ENCODE results near the gene GLB1L3. TPM values are rescaled to one million over a fixed set of nuclear protein-coding genes. Genes with fewer than 3 reads are reported as not detected.

The GLB1L3 gene
- total RNA-seq, 1 experiment from 2014 or later = not detected

DNA sequence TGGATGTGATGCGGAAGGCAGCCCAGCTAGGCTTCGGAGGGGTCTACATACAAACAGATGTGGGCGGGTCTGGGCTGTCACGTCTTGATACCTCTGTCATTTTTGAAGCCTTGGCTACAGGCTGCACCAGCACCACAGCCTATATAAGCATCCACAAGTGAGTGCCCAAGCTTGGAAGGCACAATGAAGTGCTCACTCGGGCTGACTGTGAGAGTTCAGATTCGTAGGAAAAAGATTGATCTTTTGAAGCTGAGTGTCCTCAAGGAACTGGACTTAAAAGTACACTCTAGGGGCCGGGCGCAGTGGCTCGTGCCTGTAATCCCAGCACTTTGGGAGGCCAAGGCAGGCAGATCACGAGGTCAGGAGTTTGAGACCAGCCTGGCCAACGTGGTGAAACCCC is 19.1 kb upstream of the GLB1L3 start:
- CTCF ChIA-PET = no interaction called here
- no peaks in the 10 kb centered on the region for H3K27me3 Mint-ChIP-seq (ENCODE audit: unreplicated experiment)

DNA sequence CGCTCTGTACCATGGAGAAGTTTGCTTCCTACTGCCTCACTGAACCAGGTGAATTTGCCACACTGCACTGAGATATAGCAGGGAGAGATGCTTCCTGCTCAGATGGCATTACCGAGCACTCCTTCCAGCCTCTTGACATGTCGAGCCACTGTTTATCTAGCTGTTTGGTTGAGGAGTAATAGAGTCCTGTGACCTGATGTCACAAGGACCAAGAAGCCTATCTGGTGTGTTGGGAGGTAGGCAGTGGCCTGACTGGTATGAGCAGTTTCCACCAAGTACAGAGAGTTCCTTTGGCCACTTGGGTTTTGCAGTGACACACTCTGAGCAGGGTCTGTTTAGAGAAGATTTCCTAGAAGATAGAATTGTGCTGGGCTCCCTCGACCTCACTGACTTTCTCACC is 17.6 kb upstream of the GLB1L3 start:
- Mint-ChIP-seq H3K9me3 (ENCODE audit: low read depth, unreplicated experiment) (no peaks in the 10 kb centered on the region), H3K4me1 (ENCODE audit: low read depth, unreplicated experiment) (no peaks in the 10 kb centered on the region), H3K4me3 (ENCODE audit: low read depth, unreplicated experiment) (no peak overlapping the region), H3K36me3 (ENCODE audit: insufficient read depth, unreplicated experiment) (peaks cover 9% of the 10 kb centered on the region), H3K27ac (ENCODE audit: unreplicated experiment) (no peak overlapping the region), H3K27me3 (ENCODE audit: unreplicated experiment) (no peaks in the 10 kb centered on the region)
- CTCF ChIA-PET = no interaction called here
- TF ChIP-seq, protein P1, sequence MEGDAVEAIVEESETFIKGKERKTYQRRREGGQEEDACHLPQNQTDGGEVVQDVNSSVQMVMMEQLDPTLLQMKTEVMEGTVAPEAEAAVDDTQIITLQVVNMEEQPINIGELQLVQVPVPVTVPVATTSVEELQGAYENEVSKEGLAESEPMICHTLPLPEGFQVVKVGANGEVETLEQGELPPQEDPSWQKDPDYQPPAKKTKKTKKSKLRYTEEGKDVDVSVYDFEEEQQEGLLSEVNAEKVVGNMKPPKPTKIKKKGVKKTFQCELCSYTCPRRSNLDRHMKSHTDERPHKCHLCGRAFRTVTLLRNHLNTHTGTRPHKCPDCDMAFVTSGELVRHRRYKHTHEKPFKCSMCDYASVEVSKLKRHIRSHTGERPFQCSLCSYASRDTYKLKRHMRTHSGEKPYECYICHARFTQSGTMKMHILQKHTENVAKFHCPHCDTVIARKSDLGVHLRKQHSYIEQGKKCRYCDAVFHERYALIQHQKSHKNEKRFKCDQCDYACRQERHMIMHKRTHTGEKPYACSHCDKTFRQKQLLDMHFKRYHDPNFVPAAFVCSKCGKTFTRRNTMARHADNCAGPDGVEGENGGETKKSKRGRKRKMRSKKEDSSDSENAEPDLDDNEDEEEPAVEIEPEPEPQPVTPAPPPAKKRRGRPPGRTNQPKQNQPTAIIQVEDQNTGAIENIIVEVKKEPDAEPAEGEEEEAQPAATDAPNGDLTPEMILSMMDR (IDR thresholded peaks at IDR 0.05; ENCODE audit: unreplicated experiment) = no peak
- no TSS peak for BruUV-seq (replicated peaks)
- intact Hi-C loops (cut with micrococcal nuclease; ENCODE audit: unreplicated experiment) = no loop called here
- DNase-seq = no peak

More for the DNA sequence above, 19.1 kb upstream of the GLB1L3 start:
- Mint-ChIP-seq H3K36me3 (ENCODE audit: insufficient read depth, unreplicated experiment) (peaks cover 23% of the 10 kb centered on the region), H3K4me1 (ENCODE audit: low read depth, unreplicated experiment) (peaks cover 12% of the 10 kb centered on the region), H3K27ac (ENCODE audit: unreplicated experiment) (no peak overlapping the region), H3K4me3 (ENCODE audit: low read depth, unreplicated experiment) (no peak overlapping the region), H3K9me3 (ENCODE audit: low read depth, unreplicated experiment) (no peaks in the 10 kb centered on the region)
- intact Hi-C loops (cut with micrococcal nuclease; ENCODE audit: unreplicated experiment) = no loop called here
- TF ChIP-seq, protein P1 (IDR thresholded peaks at IDR 0.05; ENCODE audit: unreplicated experiment) = no peak
- no TSS peak for BruUV-seq (replicated peaks)
- DNase-seq = no peak

DNA sequence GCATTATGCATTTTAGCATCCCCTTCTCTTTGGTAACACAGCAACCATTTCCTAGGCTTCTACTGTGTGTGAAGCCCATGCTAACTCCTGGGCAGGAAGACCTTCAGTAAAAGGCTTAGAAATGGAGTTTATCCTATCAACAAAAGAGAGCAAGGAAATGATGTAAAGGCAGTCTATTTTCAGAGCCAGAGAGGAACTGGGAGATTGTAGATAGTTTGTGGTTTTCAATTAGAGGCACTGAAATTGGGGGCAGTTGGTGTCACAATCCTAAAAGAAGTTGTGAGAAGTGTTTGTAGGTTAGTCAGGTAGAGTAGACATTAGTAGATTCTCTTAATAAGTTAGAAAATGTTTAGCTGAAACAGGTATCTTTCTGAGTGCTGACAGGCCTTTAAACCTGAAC is 15.7 kb upstream of the GLB1L3 start:
- BruUV-seq (replicated peaks) = no TSS peak
- H3K9me3 Mint-ChIP-seq (ENCODE audit: low read depth, unreplicated experiment) = no peaks in the 10 kb centered on the region
- TF ChIP-seq, protein P1 (IDR thresholded peaks at IDR 0.05; ENCODE audit: unreplicated experiment) = no peak
- H3K36me3 Mint-ChIP-seq (ENCODE audit: insufficient read depth, unreplicated experiment) = no peaks in the 10 kb centered on the region
- DNase-seq = no peak
- no peaks in the 10 kb centered on the region for H3K27me3 Mint-ChIP-seq (ENCODE audit: unreplicated experiment)
- no peak overlapping the region for H3K4me3 Mint-ChIP-seq (ENCODE audit: low read depth, unreplicated experiment)
- H3K27ac Mint-ChIP-seq (ENCODE audit: unreplicated experiment) = no peak overlapping the region
- no peaks in the 10 kb centered on the region for H3K4me1 Mint-ChIP-seq (ENCODE audit: low read depth, unreplicated experiment)
- intact Hi-C loops (cut with micrococcal nuclease; ENCODE audit: unreplicated experiment) = loop anchor here (10.0 kb wide), 1 partner anchor 314 kb away; no protein-coding TSS in a partner anchor
- CTCF ChIA-PET = no interaction called here

DNA sequence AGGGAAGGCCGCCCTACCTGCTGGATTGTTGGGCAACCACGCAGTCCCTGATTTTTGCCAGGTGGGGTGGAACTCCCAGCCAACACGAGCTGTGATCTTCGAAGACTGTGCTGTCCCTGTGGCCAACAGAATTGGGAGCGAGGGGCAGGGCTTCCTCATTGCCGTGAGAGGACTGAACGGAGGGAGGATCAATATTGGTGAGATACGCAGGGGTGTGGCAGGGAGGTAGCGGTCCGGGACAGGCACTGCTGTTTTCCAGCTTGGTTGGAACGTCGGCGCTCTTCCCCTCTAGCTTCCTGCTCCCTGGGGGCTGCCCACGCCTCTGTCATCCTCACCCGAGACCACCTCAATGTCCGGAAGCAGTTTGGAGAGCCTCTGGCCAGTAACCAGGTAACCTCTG is 15.2 kb upstream of the GLB1L3 start:
- CTCF ChIA-PET = no interaction called here
- Mint-ChIP-seq H3K9me3 (ENCODE audit: low read depth, unreplicated experiment) (no peaks in the 10 kb centered on the region), H3K27me3 (ENCODE audit: unreplicated experiment) (no peaks in the 10 kb centered on the region), H3K4me1 (ENCODE audit: low read depth, unreplicated experiment) (peaks cover under 1% of the 10 kb centered on the region), H3K4me3 (ENCODE audit: low read depth, unreplicated experiment) (no peak overlapping the region), H3K36me3 (ENCODE audit: insufficient read depth, unreplicated experiment) (no peaks in the 10 kb centered on the region), H3K27ac (ENCODE audit: unreplicated experiment) (no peak overlapping the region)
- no peak for DNase-seq
- no TSS peak for BruUV-seq (replicated peaks)
- TF ChIP-seq, protein P1 (IDR thresholded peaks at IDR 0.05; ENCODE audit: unreplicated experiment) = no peak
- intact Hi-C loops (cut with micrococcal nuclease; ENCODE audit: unreplicated experiment) = loop anchor here (10.0 kb wide), 1 partner anchor 314 kb away; no protein-coding TSS in a partner anchor

Measured in Calu3 (cell line).